Testis (tissue), 2 donors: ENCODE measurements around the gene HSD17B12.

Experiments
- POLR2A ChIP-seq: fragments of 450-650 bp; IDR thresholded peaks from one replicate; pipeline ENCODE4 v1.6.1; 2017; ENCODE audit warnings: antibody characterized with exemption, mild to moderate bottlenecking, moderate library complexity
- TF ChIP-seq, protein P1 (sequence below), 3 experiments: fragments of 450-650 bp in 2 of 3; fragments of 200-600 bp in 1 of 3; sonication (generic) in 1 of 3; IDR thresholded peaks; one replicate each; pipeline ENCODE4 v1.5.1; 2016 to 2019; ENCODE audit warnings: antibody characterized with exemption in 3 of 3, mild to moderate bottlenecking in 2 of 3, moderate library complexity in 1 of 3

DNA sequence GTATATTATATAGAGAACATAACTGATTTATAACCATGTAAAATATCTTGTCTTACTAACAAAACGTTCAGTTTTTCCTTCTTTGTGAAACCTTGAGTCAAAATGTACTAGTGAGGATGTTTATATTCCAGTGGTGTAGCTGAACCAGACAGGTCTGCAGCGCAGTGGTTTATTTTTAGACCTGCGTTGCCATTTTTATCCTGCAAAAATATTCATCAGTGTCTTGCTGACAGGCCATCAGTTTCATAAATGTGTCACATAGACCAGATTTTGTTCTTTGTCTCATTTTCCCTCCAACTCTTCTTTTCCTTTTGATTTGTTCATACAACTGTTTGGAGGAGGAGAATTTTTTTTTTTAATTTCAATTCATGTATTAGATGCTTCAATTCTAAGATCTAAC lies 43.1 kb downstream of the HSD17B12 start:
- TF ChIP-seq, protein P1, sequence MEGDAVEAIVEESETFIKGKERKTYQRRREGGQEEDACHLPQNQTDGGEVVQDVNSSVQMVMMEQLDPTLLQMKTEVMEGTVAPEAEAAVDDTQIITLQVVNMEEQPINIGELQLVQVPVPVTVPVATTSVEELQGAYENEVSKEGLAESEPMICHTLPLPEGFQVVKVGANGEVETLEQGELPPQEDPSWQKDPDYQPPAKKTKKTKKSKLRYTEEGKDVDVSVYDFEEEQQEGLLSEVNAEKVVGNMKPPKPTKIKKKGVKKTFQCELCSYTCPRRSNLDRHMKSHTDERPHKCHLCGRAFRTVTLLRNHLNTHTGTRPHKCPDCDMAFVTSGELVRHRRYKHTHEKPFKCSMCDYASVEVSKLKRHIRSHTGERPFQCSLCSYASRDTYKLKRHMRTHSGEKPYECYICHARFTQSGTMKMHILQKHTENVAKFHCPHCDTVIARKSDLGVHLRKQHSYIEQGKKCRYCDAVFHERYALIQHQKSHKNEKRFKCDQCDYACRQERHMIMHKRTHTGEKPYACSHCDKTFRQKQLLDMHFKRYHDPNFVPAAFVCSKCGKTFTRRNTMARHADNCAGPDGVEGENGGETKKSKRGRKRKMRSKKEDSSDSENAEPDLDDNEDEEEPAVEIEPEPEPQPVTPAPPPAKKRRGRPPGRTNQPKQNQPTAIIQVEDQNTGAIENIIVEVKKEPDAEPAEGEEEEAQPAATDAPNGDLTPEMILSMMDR (IDR thresholded peaks at IDR 0.05): no peak
- no peak for TF ChIP-seq POLR2A
